ENCODE data around the gene PIP5K1B.

DNA sequence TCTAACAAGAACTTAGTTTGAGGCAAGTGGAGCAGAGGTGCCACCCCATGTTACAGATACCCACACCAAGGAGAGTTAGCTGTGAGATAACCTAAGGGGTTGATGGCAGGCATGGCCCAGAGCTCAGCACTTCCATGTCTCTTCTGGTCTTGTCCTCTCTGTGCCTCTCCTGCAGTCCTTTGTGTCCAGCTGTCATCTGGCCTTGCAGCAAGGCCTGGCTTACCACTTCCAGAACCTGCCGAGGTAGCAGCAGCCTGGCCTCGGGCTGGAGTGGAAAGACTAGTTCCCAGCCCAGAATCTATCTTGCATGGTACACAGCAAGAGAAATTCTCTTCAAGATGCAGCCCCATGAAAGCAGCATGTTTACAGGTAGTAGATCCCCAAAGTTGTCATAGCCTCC, 41.5 kb downstream of the PIP5K1B start:
- TF ChIP-seq CSRNP3 (CRISPR knock-in tag; IDR thresholded peaks at IDR 0.05): no peak
- no peak for TF ChIP-seq GLIS3 (CRISPR knock-in tag; IDR thresholded peaks at IDR 0.05)
- no peak for TF ChIP-seq ARNTL (CRISPR knock-in tag; IDR thresholded peaks at IDR 0.05; ENCODE audit: borderline replicate concordance, low read depth)
- no peak for TF ChIP-seq RARB (CRISPR knock-in tag; IDR thresholded peaks at IDR 0.05)
- TF ChIP-seq PATZ1 (CRISPR knock-in tag; IDR thresholded peaks at IDR 0.05; ENCODE audit: borderline replicate concordance): no peak

Data from SK-N-SH treated with all-trans-retinoic acid at 6 μM for 48 hours (cell line).